Measurements from ENCODE around the gene PCP2.

PCP2 gene

DNA sequence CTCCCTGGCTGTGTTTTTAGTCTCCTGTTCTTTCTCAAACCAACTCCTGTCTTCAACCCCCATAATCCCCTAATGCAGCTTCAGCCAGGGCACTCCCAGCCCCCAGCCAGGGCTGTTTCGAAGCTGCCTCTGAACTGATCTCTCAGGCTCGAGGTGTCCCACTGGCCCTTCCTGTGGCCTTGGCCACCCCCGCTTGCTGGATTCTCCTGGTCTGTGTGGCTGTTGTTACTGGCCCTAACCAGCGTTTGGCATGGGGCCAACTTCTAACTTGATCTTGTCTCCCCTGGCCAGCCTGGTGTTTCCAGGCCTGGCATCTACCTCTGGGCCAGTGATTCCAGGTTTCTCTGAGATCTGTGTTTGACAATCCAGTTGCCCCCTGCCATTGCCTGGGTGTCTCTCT, 15.2 kb downstream of the PCP2 start:
- no peak for TF ChIP-seq CTCF (conservative IDR thresholded peaks at IDR 0.05; ENCODE audit: low read depth)
- DNase-seq (ENCODE audit: low spot score), result no peak
- POLR2A ChIA-PET (ENCODE audit: low non-redundant PET), result interaction anchor here (0.5 to 1.0 kb wide), 2 partner anchors 11 to 202 kb away, joined by 3 to 4 read pairs; no protein-coding TSS in a partner anchor
- CTCF ChIA-PET, result interaction anchor here (0.7 to 1.6 kb wide), 4 partner anchors 9 to 50 kb away, joined by 3 to 7 read pairs (median 6); no protein-coding TSS in a partner anchor
- peak overlapping the region; percentile 41 for H3K27ac ChIP-seq

GRCh38 chr19:7617735-7618134, 15.8 kb downstream of the PCP2 start:
- DNase-seq (ENCODE audit: low spot score), result no peak
- CTCF ChIA-PET, result interaction anchor here (0.6 to 1.6 kb wide), 4 partner anchors 9 to 49 kb away, joined by 3 to 7 read pairs (median 5); no protein-coding TSS in a partner anchor
- no peak for TF ChIP-seq CTCF (conservative IDR thresholded peaks at IDR 0.05; ENCODE audit: low read depth)
- POLR2A ChIA-PET (ENCODE audit: low non-redundant PET), result no interaction called here
- peak overlapping the region; percentile 41 for H3K27ac ChIP-seq

DNA sequence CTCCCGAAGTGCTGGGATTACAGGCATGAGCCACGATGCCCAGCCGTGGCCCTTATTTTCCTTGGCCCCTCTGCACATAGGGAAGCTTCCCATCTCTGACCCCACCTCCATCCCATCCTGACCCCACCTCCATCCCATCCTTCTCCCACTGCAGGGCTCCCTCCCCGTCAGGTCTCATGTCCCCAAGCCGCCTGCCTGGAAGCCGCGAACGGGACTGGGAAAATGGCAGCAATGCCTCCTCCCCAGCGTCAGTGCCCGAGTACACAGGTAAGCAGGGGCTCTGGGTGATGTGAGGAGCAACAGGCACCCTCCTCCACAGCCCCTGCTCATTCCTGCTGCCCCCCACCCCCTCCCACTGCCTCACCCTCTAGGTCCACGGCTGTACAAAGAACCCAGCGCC, 16.3 kb downstream of the PCP2 start:
- TF ChIP-seq CTCF (conservative IDR thresholded peaks at IDR 0.05; ENCODE audit: low read depth), result no peak
- CTCF ChIA-PET, result interaction anchor here (0.6 to 0.7 kb wide), 2 partner anchors 20 to 1649 kb away, joined by 3 read pairs; no protein-coding TSS in a partner anchor
- 0 out of 2 replicates have a peak overlapping the region, but pooled peaks have one; percentile 12 for H3K27ac ChIP-seq
- POLR2A ChIA-PET (ENCODE audit: low non-redundant PET), result no interaction called here
- DNase-seq (ENCODE audit: low spot score), result no peak

- no peak overlapping the region for H3K27ac ChIP-seq
- no peak for TF ChIP-seq CTCF (conservative IDR thresholded peaks at IDR 0.05; ENCODE audit: low read depth)
- DNase-seq (ENCODE audit: low spot score), result no peak
- ChIA-PET CTCF (no interaction called here), POLR2A (ENCODE audit: low non-redundant PET) (no interaction called here)
Observed at GRCh38 chr19:7614859-7615741, 18.4 kb downstream of the PCP2 start.

DNA sequence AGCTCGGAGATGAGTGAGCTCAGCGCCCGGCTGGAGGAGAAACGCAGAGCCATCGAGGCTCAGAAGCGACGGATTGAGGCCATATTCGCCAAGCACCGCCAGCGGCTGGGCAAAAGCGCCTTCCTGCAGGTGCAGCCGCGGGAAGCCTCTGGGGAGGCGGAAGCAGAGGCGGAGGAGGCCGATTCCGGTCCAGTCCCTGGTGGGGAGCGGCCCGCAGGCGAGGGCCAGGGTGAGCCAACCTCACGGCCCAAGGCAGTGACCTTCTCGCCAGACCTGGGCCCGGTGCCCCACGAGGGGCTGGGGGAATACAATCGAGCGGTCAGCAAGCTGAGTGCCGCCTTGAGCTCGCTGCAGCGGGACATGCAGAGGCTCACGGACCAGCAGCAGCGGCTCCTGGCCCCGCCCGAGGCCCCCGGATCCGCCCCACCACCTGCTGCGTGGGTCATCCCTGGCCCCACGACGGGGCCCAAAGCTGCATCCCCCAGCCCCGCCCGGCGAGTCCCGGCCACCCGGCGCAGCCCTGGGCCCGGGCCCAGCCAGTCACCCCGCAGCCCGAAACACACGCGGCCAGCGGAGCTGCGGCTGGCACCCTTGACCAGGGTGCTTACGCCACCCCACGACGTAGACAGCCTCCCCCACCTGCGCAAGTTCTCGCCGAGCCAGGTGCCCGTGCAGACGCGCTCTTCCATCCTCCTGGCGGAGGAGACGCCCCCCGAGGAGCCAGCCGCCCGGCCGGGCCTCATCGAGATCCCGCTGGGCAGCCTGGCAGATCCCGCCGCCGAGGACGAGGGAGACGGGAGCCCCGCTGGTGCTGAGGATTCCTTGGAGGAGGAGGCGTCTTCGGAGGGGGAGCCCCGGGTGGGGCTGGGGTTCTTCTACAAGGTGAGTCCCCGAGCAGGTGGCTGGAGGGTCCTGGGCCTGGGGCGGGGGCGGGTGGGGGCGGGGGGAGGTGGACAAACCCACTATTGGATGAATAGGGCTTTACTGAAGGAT, 20.9 kb downstream of the PCP2 start:
- POLR2A ChIA-PET (ENCODE audit: low non-redundant PET), result no interaction called here
- H3K27ac ChIP-seq, result no peak overlapping the region
- CTCF ChIA-PET, result no interaction called here
- DNase-seq (ENCODE audit: low spot score), result no peak
- no peak for TF ChIP-seq CTCF (conservative IDR thresholded peaks at IDR 0.05; ENCODE audit: low read depth)

All from RWPE1 (cell line).